Right renal pelvis (tissue), 4 donors: ENCODE results near the gene PPP3CA. TPM values are rescaled to one million over a fixed set of nuclear protein-coding genes. Genes with fewer than 3 reads are reported as not detected.
"Not testable (repeated sequence)": the region's sequence is repeated elsewhere in the genome, so short reads cannot be mapped to it uniquely, and the experiment has no call there.

ENCODE experiments used
- DNase-seq, 4 donors: peaks; one replicate each; pipeline ENCODE4 v3.0.0-alpha.2; 2013; ENCODE audit warnings: low read depth in 4 of 4, low spot score in 3 of 4, missing footprints in 1 of 4
- polyA plus RNA-seq, 4 donors: library from polyadenylated mRNA; unstranded; fragments of 120-200 nt; gene quantifications; one replicate each; pipeline ENCODE4 v1.2.1, GENCODE V29; 2013; ENCODE audit not compliant: insufficient read length in 4 of 4

Gene PPP3CA
- polyA plus RNA-seq, 4 donors, result 38.4 to 51.1 (median 45.5) TPM

DNA sequence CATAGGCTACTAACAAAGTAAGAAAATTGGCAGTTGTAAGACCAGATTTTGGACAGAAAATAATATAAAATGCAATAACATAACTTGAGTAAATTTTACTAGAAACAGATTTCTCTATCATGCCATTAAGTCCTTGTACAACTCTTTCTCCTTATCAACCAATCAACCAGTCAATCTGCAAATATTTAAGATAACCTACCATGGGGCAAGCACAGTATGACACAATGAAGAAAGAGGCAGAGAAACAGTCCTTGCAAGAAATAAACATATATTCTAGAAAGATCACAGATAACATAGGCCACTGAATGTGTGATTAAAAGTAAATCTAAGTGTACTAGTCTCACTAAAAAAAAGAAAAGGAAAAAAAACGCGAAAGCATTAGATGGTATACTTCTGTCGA is 194.8 kb downstream of the PPP3CA start:
- DNase-seq, result no peak

DNA sequence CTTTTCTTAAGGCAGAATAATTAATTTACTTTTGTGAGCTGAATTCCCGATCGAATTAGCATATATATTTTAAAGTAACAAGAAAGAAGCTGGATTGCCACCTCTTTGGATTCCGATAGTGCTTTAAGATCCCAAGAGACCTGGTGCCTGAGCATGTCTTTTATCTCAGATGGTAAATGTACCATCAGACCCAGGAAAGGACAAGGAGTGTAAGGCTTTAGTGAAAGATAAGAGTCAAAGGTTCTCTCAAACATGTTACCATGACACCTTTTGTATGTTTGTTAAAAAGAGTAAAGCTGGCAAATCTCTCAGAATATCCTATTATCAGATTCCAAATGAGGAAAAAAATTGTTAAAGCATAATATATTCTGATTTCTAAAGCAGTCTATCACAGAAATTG is 198.8 kb downstream of the PPP3CA start:
- DNase-seq, result no peak

GRCh38 chr4:101147283-101147682 is 200.0 kb downstream of the PPP3CA start:
- DNase-seq, result no peak

DNA sequence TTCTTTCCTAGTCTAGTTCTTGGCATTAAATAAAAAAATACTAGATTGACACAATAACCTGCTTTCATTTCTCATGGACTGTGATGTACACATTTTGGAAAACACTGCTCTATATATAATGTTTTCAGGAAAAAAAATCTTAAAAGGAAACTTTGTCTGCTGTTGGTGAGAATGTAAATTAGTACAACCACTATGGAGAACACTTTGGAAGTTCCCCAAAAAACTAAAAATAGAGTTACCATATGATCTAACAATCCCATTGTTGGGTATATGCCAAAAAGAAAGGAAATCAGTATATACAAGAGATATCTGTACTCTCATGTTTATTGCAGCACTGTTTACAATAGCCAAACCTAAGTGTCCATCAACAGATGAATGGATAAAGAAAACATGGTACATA is 202.3 kb downstream of the PPP3CA start:
- DNase-seq, result no peak

GRCh38 chr4:101142259-101142658 is 205.1 kb downstream of the PPP3CA start:
- DNase-seq, result no peak

DNA sequence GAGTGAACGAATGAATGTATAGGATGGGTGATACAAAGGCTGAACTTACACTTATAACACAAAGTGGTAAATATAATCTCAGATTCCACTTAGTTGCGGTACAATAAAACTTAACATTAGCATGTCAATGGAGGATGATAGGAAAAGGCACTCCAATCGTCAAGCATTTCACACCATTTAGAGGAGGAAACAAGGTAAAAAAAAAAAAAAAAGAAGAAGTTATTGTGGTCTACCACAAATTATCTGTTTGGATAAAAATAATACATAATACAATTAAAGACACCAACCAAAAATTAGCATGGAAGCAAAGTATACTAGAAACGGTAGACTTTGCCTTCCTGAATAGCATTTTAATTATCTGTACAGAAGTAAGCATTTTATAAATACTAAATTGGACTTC is 205.5 kb downstream of the PPP3CA start:
- no peak for DNase-seq

GRCh38 chr4:101141230-101141629 is 206.1 kb downstream of the PPP3CA start:
- DNase-seq, result no peak

GRCh38 chr4:101140228-101140627 is 207.1 kb downstream of the PPP3CA start:
- DNase-seq, result no peak

DNA sequence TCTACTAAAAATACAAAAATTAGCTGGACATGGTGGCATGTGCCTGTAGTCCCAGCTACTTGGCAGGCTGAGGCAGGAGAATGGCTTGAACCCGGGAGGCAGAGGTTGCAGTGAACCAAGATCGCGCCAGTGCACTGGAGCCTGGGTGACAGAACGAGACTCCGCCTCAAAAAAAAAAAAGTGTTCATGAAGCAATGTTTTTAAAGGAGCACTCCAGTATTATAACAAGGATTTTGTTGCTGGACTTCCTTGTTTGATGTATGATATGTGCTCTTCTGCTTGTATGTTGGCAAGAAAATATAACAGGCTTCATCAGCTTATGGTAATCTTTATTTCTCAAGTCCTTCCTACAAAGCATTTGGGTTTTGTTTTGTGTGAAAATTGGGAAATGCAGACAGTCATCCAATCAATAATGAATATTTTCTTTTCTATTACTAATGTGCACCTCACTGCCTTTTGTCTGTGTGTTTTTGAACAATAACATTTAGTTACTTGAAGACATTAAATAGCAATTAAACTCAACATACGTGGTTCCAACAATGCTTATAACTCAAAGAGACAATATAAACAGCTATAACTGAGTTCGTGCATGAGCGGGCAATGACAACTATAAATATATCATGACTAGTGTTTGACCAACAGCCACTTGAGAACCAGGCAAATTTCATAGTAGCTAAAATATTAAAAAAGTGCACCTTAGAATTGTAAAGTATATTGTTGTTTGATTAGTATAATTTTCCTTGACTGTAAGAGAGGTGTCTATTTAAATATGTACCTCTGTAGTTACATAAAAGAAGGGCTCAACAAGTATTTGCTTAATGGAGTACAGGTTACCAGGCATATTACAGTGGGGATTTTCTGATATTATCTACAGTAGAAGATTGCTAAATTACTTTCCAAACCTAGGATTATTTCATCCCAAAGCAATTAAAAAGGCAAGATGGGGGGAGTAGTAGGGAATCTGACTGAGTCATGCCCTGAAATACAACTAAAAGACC is 210.7 kb downstream of the PPP3CA start:
- no peak for DNase-seq

DNA sequence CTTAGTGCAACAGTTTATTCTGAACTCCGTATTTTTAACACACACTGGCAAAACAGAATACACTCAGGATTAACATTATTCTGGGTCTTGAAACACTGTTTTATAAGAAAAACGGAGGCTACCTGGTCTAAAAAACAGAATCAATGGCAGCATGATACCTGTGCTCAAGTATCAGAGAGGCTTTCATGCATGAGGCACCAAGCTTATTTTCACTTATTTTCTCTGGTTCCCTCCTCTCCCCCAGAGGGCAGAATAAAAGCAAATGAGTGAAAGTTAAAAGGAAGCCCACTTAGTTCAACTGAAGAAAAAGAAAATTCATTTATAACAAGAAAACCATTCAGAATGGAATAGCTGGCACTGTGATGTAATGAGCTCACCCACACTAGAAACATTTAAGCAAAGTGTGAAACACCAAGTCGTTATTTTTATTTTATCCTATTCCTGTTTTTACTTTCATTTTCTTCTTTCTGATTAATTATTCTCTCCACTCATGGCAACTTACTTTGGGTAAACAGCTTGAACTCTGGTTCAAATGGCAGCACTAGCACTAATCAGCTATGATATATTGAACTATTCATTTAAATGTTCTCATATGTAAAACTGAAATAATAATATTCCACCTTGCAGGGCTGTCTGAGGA is 211.8 kb downstream of the PPP3CA start:
- no peak for DNase-seq

DNA sequence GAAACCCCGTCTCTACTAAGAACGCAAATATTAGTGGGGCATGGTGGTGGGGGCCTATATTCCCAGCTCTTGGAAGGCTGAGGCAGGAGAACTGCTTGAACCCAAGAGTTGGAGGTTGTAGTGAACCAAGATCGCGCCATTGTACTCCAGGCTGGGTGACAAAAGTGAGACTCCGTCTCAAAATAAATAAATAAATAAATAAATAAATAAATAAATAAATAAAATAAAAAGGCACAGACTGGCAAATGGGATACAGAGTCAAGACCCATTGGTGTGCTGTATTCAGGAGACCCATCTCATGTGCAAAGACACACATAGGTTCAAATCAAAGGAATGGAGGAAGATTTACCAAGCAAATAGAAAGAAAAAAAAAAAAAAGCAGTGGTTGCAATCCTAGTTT is 216.3 kb downstream of the PPP3CA start:
- not testable (repeated sequence) for DNase-seq

DNA sequence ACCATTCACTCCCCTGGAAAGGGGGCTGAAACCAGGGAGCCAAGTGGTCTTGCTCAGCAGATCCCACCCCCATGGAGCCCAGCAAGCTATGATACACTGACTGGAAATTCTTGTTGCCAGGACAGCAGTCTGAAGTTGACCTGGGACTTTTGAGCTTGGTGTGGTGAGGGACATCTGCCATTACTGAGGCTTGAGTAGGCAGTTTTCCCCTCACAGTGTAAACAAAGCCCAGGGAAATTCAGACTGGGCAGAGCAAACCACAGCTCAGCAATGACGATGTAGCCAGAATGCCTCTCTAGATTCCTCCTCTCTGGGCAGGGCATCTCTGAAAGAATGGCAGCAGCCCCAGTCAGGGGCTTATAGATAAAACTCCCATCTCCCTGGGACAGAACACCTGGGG is 218.4 kb downstream of the PPP3CA start:
- not testable (repeated sequence) for DNase-seq

DNA sequence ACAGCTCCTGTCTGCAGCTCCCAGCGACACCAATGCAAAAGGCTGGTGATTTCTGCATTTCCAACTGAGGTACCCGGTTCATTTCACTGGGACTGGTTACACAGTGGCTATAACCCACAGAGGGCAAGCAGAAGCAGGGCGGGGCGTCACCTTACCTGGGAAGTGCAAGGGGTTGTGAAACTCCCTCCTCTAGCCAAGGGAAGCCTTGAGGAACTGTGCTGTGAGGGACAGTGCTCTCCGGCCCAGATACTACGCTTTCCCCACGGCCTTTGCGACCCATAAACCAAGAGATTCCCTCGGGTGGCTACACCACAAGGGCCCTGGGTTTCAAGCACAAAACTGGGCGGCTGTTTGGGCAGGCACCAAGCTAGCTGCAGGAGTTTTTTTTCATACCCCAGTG is 218.9 kb downstream of the PPP3CA start:
- no peak for DNase-seq

GRCh38 chr4:101127176-101127790 is 220.0 kb downstream of the PPP3CA start:
- no peak for DNase-seq

- no peak for DNase-seq
These were observed 221.3 kb downstream of the PPP3CA start for GRCh38 chr4:101126059-101126458.

DNA sequence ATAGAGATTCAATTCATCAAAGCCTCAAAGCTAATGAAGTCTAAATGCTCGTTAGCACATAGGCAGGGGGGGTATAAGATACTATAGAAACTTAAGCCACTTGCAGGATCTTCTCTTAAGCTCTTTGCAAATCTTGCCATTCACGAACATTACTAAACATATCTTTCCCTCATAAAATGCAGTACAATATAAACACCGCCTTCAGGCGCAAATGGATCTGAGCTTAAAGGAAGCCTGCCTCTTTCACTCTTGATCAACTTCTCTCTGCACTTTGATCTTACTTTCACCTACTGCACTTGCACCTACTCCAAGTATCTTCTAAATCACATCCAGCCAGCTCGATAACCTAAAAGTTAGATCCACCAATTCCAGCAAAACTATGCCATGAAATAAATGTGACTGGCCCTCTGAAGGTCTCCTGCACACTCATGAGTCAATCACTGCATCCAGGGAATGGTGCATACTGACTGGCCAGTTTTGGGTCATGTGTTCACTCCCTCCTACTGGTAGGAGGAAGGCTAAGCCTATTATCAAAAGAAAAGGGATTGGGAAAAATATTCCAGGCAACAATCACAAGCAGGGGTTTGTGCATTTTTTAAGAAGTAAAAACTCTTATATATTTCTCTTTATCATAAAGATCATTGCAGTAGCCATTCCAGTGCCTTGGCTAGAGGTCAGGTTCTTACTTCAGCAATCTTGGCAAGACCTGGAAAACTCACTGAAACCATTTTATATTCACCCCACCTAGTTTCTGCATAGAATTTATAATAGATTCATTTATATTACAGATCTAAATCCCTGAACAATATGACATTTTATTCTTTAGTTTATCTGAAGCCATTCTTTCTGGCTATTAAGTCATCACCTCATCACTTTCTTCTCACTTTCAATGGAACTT is 222.0 kb downstream of the PPP3CA start:
- no peak for DNase-seq

DNA sequence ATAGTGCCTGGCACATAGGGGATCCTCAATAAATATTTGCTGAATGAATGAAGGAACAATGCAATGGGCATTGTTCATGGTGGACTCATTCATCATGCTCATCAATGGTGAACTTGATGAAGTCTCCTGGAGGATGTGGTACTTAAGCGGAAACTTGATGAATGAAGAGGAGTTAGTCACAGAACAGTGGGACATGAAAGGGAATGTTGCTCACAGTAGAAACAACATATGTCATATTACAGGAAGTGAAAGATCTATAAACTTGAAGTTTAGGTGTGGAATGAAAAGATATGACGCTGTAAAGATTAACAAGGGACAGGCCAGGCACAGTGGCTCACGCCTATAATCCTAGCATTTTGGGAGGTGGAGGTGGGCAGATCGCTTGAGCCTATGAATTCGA is 224.1 kb downstream of the PPP3CA start:
- DNase-seq, result no peak

- no peak for DNase-seq
These were observed 225.3 kb downstream of the PPP3CA start for GRCh38 chr4:101122019-101122418.

DNA sequence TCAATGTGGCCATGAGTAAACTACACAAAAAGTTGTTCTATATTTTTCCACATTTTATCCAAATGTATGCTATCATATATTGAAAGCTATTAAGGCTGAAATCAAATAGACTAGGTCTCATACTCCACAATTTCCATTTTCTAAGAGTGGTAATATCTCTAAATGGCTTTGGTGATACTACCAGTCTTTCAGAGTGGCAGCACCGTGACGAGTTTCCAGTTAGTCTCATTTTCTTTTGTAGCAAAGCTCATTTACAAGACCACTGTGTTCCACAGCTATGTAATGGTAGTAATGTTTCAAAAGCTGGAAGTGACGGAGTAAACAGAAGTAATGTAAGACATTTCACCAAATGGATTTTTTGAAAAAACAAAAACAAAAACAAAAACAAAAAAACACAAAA is 228.2 kb downstream of the PPP3CA start:
- DNase-seq, result no peak

- no peak for DNase-seq
These were observed 228.7 kb downstream of the PPP3CA start for GRCh38 chr4:101118617-101119016.
